GM12891 (cell line): ENCODE results near the gene C1GALT1.

Experiments
- POLR2A ChIP-seq: IDR thresholded peaks from 2 replicates; pipeline ENCODE4 v1.6.1; 2011; ENCODE audit warnings: low read depth, low read length, control low read depth
- POLR2AphosphoS5 ChIP-seq: IDR thresholded peaks from 2 replicates; pipeline ENCODE4 v1.6.1; 2011; ENCODE audit warnings: low read depth, low read length, control low read depth
- POU2F2 ChIP-seq: IDR thresholded peaks from 2 replicates; pipeline ENCODE4 v1.6.1; 2011; ENCODE audit warnings: low read depth, mild to moderate bottlenecking, control low read depth, low read length, moderate library complexity
- SPI1 ChIP-seq: IDR thresholded peaks from 2 replicates; pipeline ENCODE4 v1.6.1; 2011; ENCODE audit warnings: low read depth, low read length, control low read depth
- TAF1 ChIP-seq: IDR thresholded peaks from 2 replicates; pipeline ENCODE4 v1.6.1; 2011; ENCODE audit warnings: low read depth, low read length, control low read depth

GRCh38 chr7:7247658-7248057 lies 65.3 kb downstream of the C1GALT1 start:
- TF ChIP-seq POLR2AphosphoS5 (no peak), TAF1 (no peak), POLR2A (no peak), POU2F2 (no peak), SPI1 (no peak)
